Ureter (tissue), 1 donor: ENCODE measurements around the gene RRAS2. TPM values are rescaled to one million over a fixed set of nuclear protein-coding genes. Genes with fewer than 3 reads are reported as not detected.

ENCODE experiments used
- total RNA-seq: library from RNA; stranded (reverse); gene quantifications from one replicate; pipeline ENCODE4 v1.2.4, GENCODE V29; 2023
- donor health status: DM: yes; HTN: yes; CAD: no.

RRAS2 gene
- total RNA-seq, 1 donor from 2014 or later, result 31.1 TPM

Other genes starting within 250 kb of the RRAS2 start
- gene COPB1, start 140.6 kb upstream of the RRAS2 start, total RNA-seq, result 87.2 TPM
- gene PSMA1, start 161.2 kb upstream of the RRAS2 start, total RNA-seq, result 138 TPM